ENCODE measurements around the gene MAP1B. TPM values are rescaled to one million over a fixed set of nuclear protein-coding genes. Genes with fewer than 3 reads are reported as not detected.

Gene MAP1B
- total and polyA plus RNA-seq, 10 of the 15 experiments (the other 5 are each of a cell fraction or from before 2014, with no cell fraction given), result 0.02 to 0.81 (median 0.06) TPM; not detected in 1

- TF ChIP-seq ZNF687 (IDR thresholded peaks at IDR 0.05) (no peak), E4F1 (IDR thresholded peaks at IDR 0.05; ENCODE audit: borderline replicate concordance, partially characterized antibody) (no peak), NFXL1 (IDR thresholded peaks at IDR 0.05; ENCODE audit: borderline replicate concordance) (no peak), SPI1 (IDR thresholded peaks at IDR 0.05; ENCODE audit: borderline replicate concordance, insufficient read depth, low read depth, low read length) (peak; percentile 27; the same call in 1 of the 2 replicates), NFYA (IDR thresholded peaks at IDR 0.05; ENCODE audit: borderline replicate concordance, low read depth, low read length) (no peak), NBN (IDR thresholded peaks at IDR 0.05) (peak; percentile 27; the same call in 1 of the 2 replicates), TARDBP (IDR thresholded peaks at IDR 0.05; ENCODE audit: borderline replicate concordance) (no peak), ATF2 (IDR thresholded peaks at IDR 0.05; ENCODE audit: low read length) (peak; percentile 95), FOXK2 (IDR thresholded peaks at IDR 0.05) (no peak), MYC (IDR thresholded peaks at IDR 0.05; ENCODE audit: insufficient read depth, insufficient read length, insufficient replicate concordance, low read length, severe bottlenecking) (no peak), ZNF274 (IDR thresholded peaks at IDR 0.05; ENCODE audit: insufficient read depth, insufficient read length) (no peak), TAF1 (IDR thresholded peaks at IDR 0.05; ENCODE audit: borderline replicate concordance, low read depth, low read length) (no peak), ETV6 (conservative IDR thresholded peaks at IDR 0.05 in 1 of 2, IDR thresholded peaks at IDR 0.05 in 1 of 2; ENCODE audit: borderline replicate concordance in 1 of 2, low read depth in 1 of 2) (peak in 1 of 2 experiments; percentile 98; a peak in 2 of 4 replicates), NFIC (IDR thresholded peaks at IDR 0.05; ENCODE audit: low read depth, low read length) (peak; percentile 96), EGR1 (IDR thresholded peaks at IDR 0.05; ENCODE audit: borderline replicate concordance in 1 of 2, low read depth in 2 of 2, low read length in 2 of 2) (0 out of 3 replicates have a peak, but pooled peaks of 1 of the 2 experiments have one; percentile 28), SMAD1 (IDR thresholded peaks at IDR 0.05; ENCODE audit: low read depth, partially characterized antibody) (no peak), MTA3 (IDR thresholded peaks at IDR 0.05; ENCODE audit: borderline replicate concordance, low read length) (peak; percentile 92; the same call in 1 of the 2 replicates), ZBED1 (IDR thresholded peaks at IDR 0.05; ENCODE audit: borderline replicate concordance) (peak; percentile 82; the same call in 1 of the 2 replicates)
- TF ChIP-seq, protein P1, sequence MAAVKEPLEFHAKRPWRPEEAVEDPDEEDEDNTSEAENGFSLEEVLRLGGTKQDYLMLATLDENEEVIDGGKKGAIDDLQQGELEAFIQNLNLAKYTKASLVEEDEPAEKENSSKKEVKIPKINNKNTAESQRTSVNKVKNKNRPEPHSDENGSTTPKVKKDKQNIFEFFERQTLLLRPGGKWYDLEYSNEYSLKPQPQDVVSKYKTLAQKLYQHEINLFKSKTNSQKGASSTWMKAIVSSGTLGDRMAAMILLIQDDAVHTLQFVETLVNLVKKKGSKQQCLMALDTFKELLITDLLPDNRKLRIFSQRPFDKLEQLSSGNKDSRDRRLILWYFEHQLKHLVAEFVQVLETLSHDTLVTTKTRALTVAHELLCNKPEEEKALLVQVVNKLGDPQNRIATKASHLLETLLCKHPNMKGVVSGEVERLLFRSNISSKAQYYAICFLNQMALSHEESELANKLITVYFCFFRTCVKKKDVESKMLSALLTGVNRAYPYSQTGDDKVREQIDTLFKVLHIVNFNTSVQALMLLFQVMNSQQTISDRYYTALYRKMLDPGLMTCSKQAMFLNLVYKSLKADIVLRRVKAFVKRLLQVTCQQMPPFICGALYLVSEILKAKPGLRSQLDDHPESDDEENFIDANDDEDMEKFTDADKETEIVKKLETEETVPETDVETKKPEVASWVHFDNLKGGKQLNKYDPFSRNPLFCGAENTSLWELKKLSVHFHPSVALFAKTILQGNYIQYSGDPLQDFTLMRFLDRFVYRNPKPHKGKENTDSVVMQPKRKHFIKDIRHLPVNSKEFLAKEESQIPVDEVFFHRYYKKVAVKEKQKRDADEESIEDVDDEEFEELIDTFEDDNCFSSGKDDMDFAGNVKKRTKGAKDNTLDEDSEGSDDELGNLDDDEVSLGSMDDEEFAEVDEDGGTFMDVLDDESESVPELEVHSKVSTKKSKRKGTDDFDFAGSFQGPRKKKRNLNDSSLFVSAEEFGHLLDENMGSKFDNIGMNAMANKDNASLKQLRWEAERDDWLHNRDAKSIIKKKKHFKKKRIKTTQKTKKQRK (IDR thresholded peaks at IDR 0.05; ENCODE audit: low read depth, low read length), result no peak
These were observed 87.6 kb downstream of the MAP1B start (continued) for GRCh38 chr5:72194846-72195245.

All from GM12878 (cell line).